Measurements from ENCODE around the gene TPX2. TPM values are rescaled to one million over a fixed set of nuclear protein-coding genes. Genes with fewer than 3 reads are reported as not detected.

The TPX2 gene
- total RNA-seq, 2 donors from 2014 or later = 0.20 to 2.9 TPM

DNA sequence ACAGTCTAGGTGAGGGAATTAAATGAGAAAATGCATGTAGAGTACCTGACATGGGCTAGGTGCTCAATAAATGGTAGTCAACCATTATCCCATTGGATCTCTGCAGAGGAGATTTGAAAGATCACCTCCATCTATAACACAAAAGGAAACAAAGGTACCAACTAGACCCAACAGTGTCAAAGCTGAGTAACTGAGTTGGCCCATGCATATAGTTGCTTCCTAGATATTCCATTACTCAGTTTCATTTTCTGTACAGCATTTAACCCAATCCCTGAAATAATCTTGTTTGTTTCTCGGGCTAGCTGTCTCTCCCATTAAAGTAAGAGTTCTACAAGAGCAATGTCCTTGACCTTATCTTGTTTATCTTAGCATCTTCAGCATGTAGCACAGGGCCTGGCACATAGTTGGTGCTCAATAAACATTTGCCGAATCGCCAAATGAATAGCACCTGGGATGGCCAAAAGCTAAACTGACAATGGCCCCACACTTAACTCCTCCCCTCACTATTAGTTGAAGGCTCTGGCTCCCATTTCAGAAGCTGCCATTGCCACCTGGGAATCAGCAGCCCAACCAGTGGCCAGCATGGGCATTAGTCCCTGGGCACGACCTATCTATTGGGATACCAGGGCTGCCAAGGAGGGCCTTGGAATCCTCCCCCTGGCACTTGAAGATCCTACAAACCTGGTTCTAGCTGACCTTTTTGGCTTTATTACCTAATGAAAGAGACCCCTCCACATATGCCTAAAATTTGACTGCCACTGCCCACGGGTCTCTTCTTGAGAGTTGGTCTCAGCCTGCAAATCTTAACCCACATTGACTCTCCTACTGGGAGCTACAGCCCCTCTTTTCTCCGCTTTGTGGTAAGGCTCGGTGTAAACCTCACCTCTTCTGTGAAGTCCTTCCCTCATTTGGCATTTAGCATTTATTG is 39.0 kb upstream of the TPX2 start:
- Histone ChIP-seq H3K27ac (peak overlapping the region; percentile 73 to 88), H3K9me3 (no peaks in the 10 kb centered on the region), H3K27me3 (no peaks in the 10 kb centered on the region), H3K4me3 (no peak overlapping the region), H3K36me3 (no peaks in the 10 kb centered on the region), H3K4me1 (peaks cover 0 to 75% of the 10 kb centered on the region in 2 donors)
- TF ChIP-seq, protein P1, sequence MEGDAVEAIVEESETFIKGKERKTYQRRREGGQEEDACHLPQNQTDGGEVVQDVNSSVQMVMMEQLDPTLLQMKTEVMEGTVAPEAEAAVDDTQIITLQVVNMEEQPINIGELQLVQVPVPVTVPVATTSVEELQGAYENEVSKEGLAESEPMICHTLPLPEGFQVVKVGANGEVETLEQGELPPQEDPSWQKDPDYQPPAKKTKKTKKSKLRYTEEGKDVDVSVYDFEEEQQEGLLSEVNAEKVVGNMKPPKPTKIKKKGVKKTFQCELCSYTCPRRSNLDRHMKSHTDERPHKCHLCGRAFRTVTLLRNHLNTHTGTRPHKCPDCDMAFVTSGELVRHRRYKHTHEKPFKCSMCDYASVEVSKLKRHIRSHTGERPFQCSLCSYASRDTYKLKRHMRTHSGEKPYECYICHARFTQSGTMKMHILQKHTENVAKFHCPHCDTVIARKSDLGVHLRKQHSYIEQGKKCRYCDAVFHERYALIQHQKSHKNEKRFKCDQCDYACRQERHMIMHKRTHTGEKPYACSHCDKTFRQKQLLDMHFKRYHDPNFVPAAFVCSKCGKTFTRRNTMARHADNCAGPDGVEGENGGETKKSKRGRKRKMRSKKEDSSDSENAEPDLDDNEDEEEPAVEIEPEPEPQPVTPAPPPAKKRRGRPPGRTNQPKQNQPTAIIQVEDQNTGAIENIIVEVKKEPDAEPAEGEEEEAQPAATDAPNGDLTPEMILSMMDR (IDR thresholded peaks at IDR 0.05) = no peak
- no peak for DNase-seq (ENCODE audit: low spot score)

DNA sequence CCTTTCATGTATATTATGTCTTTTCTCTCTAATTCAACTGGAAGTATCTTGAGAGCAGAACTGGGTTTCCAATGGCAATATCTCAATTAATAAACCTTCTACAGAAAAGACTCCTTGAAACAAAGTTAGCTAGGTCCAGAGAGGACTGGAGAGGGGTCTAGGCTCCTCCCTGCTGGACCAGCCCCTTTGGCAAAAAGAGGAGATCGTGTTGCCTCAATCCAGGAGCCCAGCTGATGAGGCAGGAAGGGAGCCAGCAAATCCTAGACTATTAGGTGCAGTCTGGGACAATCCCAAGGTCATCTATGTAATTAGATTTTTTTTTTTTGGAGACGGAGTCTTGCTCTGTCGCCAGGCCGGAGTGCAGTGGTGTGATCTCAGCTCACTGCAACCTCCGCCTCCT is 38.3 kb upstream of the TPX2 start:
- Histone ChIP-seq H3K4me3 (no peak overlapping the region), H3K27ac (peak overlapping the region; percentile 73 to 88), H3K4me1 (peaks cover 0 to 75% of the 10 kb centered on the region in 2 donors), H3K9me3 (no peaks in the 10 kb centered on the region), H3K27me3 (no peaks in the 10 kb centered on the region), H3K36me3 (no peaks in the 10 kb centered on the region)
- DNase-seq (ENCODE audit: low spot score) = no peak
- TF ChIP-seq, protein P1 (IDR thresholded peaks at IDR 0.05) = no peak

DNA sequence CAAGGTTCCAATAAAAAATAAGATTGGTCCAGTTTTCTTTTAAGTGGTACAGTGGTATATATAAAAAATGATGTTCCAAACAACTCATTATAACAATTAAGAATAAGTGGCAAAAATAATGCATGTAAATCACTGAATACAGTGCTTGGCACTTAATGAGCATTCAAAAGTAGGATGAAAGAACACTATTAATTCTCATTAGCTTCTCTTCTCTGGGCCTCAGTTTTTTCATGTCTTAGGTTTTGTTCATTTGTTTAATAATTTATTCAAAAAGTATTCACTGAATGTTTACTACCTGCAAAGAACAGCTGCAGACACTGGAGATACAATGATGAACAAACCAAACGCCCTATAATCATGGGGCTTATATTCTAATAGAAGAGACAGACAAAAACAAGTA is 37.5 kb upstream of the TPX2 start:
- no peak overlapping the region for H3K4me3 ChIP-seq
- no peaks in the 10 kb centered on the region for H3K9me3 ChIP-seq
- no peak for DNase-seq (ENCODE audit: low spot score)
- peaks cover 0 to 75% of the 10 kb centered on the region in 2 donors for H3K4me1 ChIP-seq
- no peaks in the 10 kb centered on the region for H3K27me3 ChIP-seq
- peak overlapping the region in 1 of 2 donors; percentile 88 for H3K27ac ChIP-seq
- TF ChIP-seq, protein P1 (IDR thresholded peaks at IDR 0.05) = no peak
- peaks cover 8% of the 10 kb centered on the region for H3K36me3 ChIP-seq

DNA sequence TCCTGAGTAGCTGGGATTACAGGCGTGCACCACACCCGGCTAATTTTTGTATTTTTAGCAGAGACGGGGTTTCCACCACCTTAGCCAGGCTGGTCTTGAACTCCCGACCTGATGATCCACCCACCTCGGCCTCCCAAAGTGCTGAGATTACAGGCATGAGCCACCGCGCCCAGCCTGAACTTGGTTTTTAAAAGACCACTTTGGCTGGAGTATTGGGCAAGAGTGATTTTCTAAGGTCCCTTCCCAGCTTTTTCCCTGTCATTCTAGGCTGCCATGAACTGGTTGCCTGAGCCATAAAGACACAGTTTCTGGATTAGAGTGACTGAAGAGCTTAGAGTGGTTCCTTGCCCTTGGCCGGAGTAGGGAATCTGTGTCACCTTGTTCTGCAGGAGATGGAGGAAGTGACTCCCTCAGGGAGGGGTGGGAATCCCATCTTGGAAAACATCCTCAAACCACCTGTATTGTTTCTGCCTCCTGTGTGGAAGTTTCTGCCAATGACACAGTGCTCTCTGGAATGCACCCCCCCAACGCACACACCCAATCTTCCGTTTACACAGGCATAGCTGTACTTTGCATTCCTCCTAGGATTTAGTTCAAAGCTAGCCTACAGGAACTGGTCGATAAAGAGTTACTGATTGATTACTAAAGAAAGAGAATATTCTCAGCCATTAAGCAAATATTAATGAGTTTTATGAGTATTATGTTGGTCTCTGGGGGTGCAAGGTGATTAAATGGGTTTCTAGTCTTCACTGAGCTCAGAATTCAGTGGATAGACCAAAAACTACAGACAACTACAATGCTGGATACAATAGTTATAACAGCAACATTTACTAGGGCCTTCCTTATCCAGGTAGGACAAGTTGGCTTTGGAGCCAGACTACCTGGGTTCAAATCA is 34.6 kb upstream of the TPX2 start:
- Histone ChIP-seq H3K4me1 (peaks cover 0 to 75% of the 10 kb centered on the region in 2 donors), H3K9me3 (no peaks in the 10 kb centered on the region), H3K4me3 (no peak overlapping the region), H3K36me3 (peaks cover 31% of the 10 kb centered on the region), H3K27me3 (no peaks in the 10 kb centered on the region), H3K27ac (peak overlapping the region; percentile 65 to 69)
- DNase-seq (ENCODE audit: low spot score) = no peak
- TF ChIP-seq, protein P1 (IDR thresholded peaks at IDR 0.05) = no peak

DNA sequence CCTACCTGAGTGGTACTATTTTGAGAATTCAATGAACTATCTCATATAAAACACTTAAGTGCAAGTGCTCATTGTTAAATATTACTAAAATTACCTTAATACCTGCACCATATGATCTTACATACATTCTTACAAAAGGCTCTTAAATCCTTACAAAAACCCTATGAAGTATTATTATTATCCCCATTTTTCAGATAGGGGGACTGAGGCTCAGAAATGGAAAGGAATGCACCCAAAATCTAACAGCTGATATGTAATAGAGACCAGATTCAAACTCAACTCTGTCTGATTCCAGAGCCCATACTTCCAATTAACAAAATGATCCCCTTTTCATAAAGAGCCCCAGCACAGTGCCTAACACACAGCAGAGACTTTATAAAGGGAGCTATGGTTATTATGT is 33.9 kb upstream of the TPX2 start:
- Histone ChIP-seq H3K4me1 (peaks cover 0 to 73% of the 10 kb centered on the region in 2 donors), H3K27me3 (no peaks in the 10 kb centered on the region), H3K4me3 (no peak overlapping the region), H3K27ac (peak overlapping the region; percentile 65 to 69), H3K9me3 (no peaks in the 10 kb centered on the region), H3K36me3 (peaks cover 36% of the 10 kb centered on the region)
- DNase-seq (ENCODE audit: low spot score) = no peak
- TF ChIP-seq, protein P1 (IDR thresholded peaks at IDR 0.05) = no peak

Data from right atrium auricular region (tissue), 2 donors.